Measurements from ENCODE around the gene DHRS4L2. TPM values are rescaled to one million over a fixed set of nuclear protein-coding genes. Genes with fewer than 3 reads are reported as not detected.
A peak's percentile ranks its signal among the peaks of the same experiment; 100 is the strongest.
"Not testable (repeated sequence)": the region's sequence is repeated elsewhere in the genome, so short reads cannot be mapped to it uniquely, and the experiment has no call there.

The DHRS4L2 gene
- polyA plus RNA-seq, 4 donors: 27.6 to 52.8 (median 31.4) TPM

GRCh38 chr14:24013654-24014514 lies 25.2 kb downstream of the DHRS4L2 start:
- DNase-seq (ENCODE audit: low read depth in 4 of 4, low spot score in 3 of 4): peak in 2 of 4 donors; percentile 42 to 52

- DNase-seq (ENCODE audit: low read depth in 4 of 4, low spot score in 3 of 4): not testable (repeated sequence)
These were observed 27.0 kb downstream of the DHRS4L2 start for GRCh38 chr14:24015745-24016144.

- not testable (repeated sequence) for DNase-seq (ENCODE audit: low read depth in 4 of 4, low spot score in 3 of 4)
These were observed 30.2 kb downstream of the DHRS4L2 start for GRCh38 chr14:24018978-24019377.

- DNase-seq (ENCODE audit: low read depth in 4 of 4, low spot score in 3 of 4): not testable (repeated sequence)
These were observed 31.2 kb downstream of the DHRS4L2 start for GRCh38 chr14:24019944-24020343.

GRCh38 chr14:24020520-24020919 lies 31.8 kb downstream of the DHRS4L2 start:
- not testable (repeated sequence) for DNase-seq (ENCODE audit: low read depth in 4 of 4, low spot score in 3 of 4)

- not testable (repeated sequence) for DNase-seq (ENCODE audit: low read depth in 4 of 4, low spot score in 3 of 4)
These were observed 36.2 kb downstream of the DHRS4L2 start for GRCh38 chr14:24024939-24025418.

GRCh38 chr14:24029687-24030086 lies 41.0 kb downstream of the DHRS4L2 start:
- not testable (repeated sequence) for DNase-seq (ENCODE audit: low read depth in 4 of 4, low spot score in 3 of 4)

- DNase-seq (ENCODE audit: low read depth in 4 of 4, low spot score in 3 of 4): not testable (repeated sequence)
These were observed 42.6 kb downstream of the DHRS4L2 start for GRCh38 chr14:24031331-24031730.

GRCh38 chr14:24032727-24033418 lies 44.1 kb downstream of the DHRS4L2 start:
- no peak for DNase-seq (ENCODE audit: low read depth in 4 of 4, low spot score in 3 of 4)

GRCh38 chr14:24035769-24036168 lies 47.0 kb downstream of the DHRS4L2 start:
- not testable (repeated sequence) for DNase-seq (ENCODE audit: low read depth in 4 of 4, low spot score in 3 of 4)

- DNase-seq (ENCODE audit: low read depth in 4 of 4, low spot score in 3 of 4): peak in 1 of 4 donors; percentile 54
These were observed 47.6 kb downstream of the DHRS4L2 start for GRCh38 chr14:24036169-24036962.

GRCh38 chr14:24036963-24037657 lies 48.4 kb downstream of the DHRS4L2 start:
- not testable (repeated sequence) for DNase-seq (ENCODE audit: low read depth in 4 of 4, low spot score in 3 of 4)

GRCh38 chr14:24037658-24038037 lies 48.9 kb downstream of the DHRS4L2 start:
- no peak for DNase-seq (ENCODE audit: low read depth in 4 of 4, low spot score in 3 of 4)

GRCh38 chr14:24038686-24039085 lies 50.0 kb downstream of the DHRS4L2 start:
- no peak for DNase-seq (ENCODE audit: low read depth in 4 of 4, low spot score in 3 of 4)

- no peak for DNase-seq (ENCODE audit: low read depth in 4 of 4, low spot score in 3 of 4)
These were observed 52.0 kb downstream of the DHRS4L2 start for GRCh38 chr14:24040692-24041091.

- no peak for DNase-seq (ENCODE audit: low read depth in 4 of 4, low spot score in 3 of 4)
These were observed 54.0 kb downstream of the DHRS4L2 start for GRCh38 chr14:24042746-24043145.

- DNase-seq (ENCODE audit: low read depth in 4 of 4, low spot score in 3 of 4): not testable (repeated sequence)
These were observed 60.3 kb downstream of the DHRS4L2 start for GRCh38 chr14:24049002-24049401.

GRCh38 chr14:24050753-24051152 lies 62.0 kb downstream of the DHRS4L2 start:
- not testable (repeated sequence) for DNase-seq (ENCODE audit: low read depth in 4 of 4, low spot score in 3 of 4)

- DNase-seq (ENCODE audit: low read depth in 4 of 4, low spot score in 3 of 4): no peak
These were observed 62.6 kb downstream of the DHRS4L2 start for GRCh38 chr14:24051176-24051788.

Data from left renal pelvis (tissue), 4 donors.